GM21528 (cell line): Measurements from ENCODE around the gene MAP2K5.

Experiments used
- ATAC-seq: cut with Tn5 transposase; IDR thresholded peaks from one replicate; pipeline ENCODE4 v1.9.1; 2021; ENCODE audit warnings: mild to moderate bottlenecking, moderate library complexity; ENCODE audit not compliant: unreplicated experiment, low FRiP score

MAP2K5 gene

GRCh38 chr15:67745073-67746006, 202.8 kb downstream of the MAP2K5 start:
- ATAC-seq, result no peak

GRCh38 chr15:67746022-67746421, 203.5 kb downstream of the MAP2K5 start:
- ATAC-seq, result no peak

GRCh38 chr15:67746450-67746849, 203.9 kb downstream of the MAP2K5 start:
- no peak for ATAC-seq

- no peak for ATAC-seq
Measured at GRCh38 chr15:67747921-67748320, 205.4 kb downstream of the MAP2K5 start.

- no peak for ATAC-seq
Measured at GRCh38 chr15:67750371-67750770, 207.9 kb downstream of the MAP2K5 start.

GRCh38 chr15:67753891-67754290, 211.4 kb downstream of the MAP2K5 start:
- no peak for ATAC-seq

GRCh38 chr15:67755264-67755663, 212.8 kb downstream of the MAP2K5 start:
- ATAC-seq, result no peak

- ATAC-seq, result no peak
Measured at GRCh38 chr15:67755936-67756335, 213.4 kb downstream of the MAP2K5 start.

GRCh38 chr15:67758619-67759300, 216.3 kb downstream of the MAP2K5 start:
- ATAC-seq, result no peak

- ATAC-seq, result no peak
Measured at GRCh38 chr15:67760901-67761300, 218.4 kb downstream of the MAP2K5 start.

- no peak for ATAC-seq
Measured at GRCh38 chr15:67761343-67761742, 218.8 kb downstream of the MAP2K5 start.

GRCh38 chr15:67762610-67763368, 220.3 kb downstream of the MAP2K5 start:
- ATAC-seq, result no peak

GRCh38 chr15:67765701-67766100, 223.2 kb downstream of the MAP2K5 start:
- no peak for ATAC-seq

- ATAC-seq, result no peak
Measured at GRCh38 chr15:67766968-67767367, 224.5 kb downstream of the MAP2K5 start.

- no peak for ATAC-seq
Measured at GRCh38 chr15:67768313-67768977, 225.9 kb downstream of the MAP2K5 start.

GRCh38 chr15:67769497-67770357, 227.2 kb downstream of the MAP2K5 start:
- ATAC-seq, result no peak

- ATAC-seq, result no peak
Measured at GRCh38 chr15:67770358-67770628, 227.8 kb downstream of the MAP2K5 start.

GRCh38 chr15:67771189-67771800, 228.8 kb downstream of the MAP2K5 start:
- no peak for ATAC-seq

GRCh38 chr15:67774626-67775025, 232.1 kb downstream of the MAP2K5 start:
- ATAC-seq, result no peak
